Heart left ventricle (tissue), 16 donors: ENCODE results near the gene NPHS1. TPM values are rescaled to one million over a fixed set of nuclear protein-coding genes. Genes with fewer than 3 reads are reported as not detected.
A peak's percentile ranks its signal among the peaks of the same experiment; 100 is the strongest.

Experiments
- ATAC-seq, 4 donors: fragments of 200-7000 bp; cut with Tn5 transposase; one replicate each; pipeline ENCODE4 v1.9.1; 2020 to 2022; ENCODE audit warnings: moderate library complexity in 4 of 4, mild to moderate bottlenecking in 3 of 4, moderate number of reproducible peaks in 1 of 4
- DNase-seq, 5 donors: peaks; one replicate each; pipeline ENCODE4 v3.0.0-alpha.2; 2020
- H3K27ac ChIP-seq, 12 donors: fragments of 200-600 bp; sonication (generic) in 4 of 12; one replicate each; pipeline versions ENCODE4 v1.5.0 to v1.8.0; 2016 to 2022; ENCODE audit warnings: mild to moderate bottlenecking in 2 of 12
- H3K27me3 ChIP-seq, 9 donors: fragments of 200-600 bp; sonication (generic) in 2 of 9; one replicate each; pipeline versions ENCODE4 v1.5.1 to v1.8.0; 2016 to 2022; ENCODE audit warnings: mild to moderate bottlenecking in 3 of 9
- H3K36me3 ChIP-seq, 9 donors: fragments of 200-600 bp; sonication (generic) in 2 of 9; one replicate each; pipeline versions ENCODE4 v1.5.0 to v1.8.0; 2018 to 2022; ENCODE audit warnings: mild to moderate bottlenecking in 2 of 9
- H3K4me1 ChIP-seq, 12 donors: fragments of 200-600 bp; sonication (generic) in 4 of 12; one replicate each; pipeline versions ENCODE4 v1.5.0 to v1.8.0; 2016 to 2022; ENCODE audit warnings: mild to moderate bottlenecking in 3 of 12
- H3K4me3 ChIP-seq, 12 donors: fragments of 200-600 bp; sonication (generic) in 4 of 12; one replicate each; pipeline versions ENCODE4 v1.5.0 to v1.8.0; 2017 to 2022; ENCODE audit warnings: mild to moderate bottlenecking in 9 of 12, moderate library complexity in 4 of 12
- H3K9me3 ChIP-seq, 12 donors: fragments of 200-600 bp; sonication (generic) in 4 of 12; one replicate each; pipeline versions ENCODE4 v1.5.0 to v1.8.0; 2016 to 2022; ENCODE audit warnings: mild to moderate bottlenecking in 1 of 12
- POLR2A ChIP-seq, 2 donors: fragments of 450-650 bp; IDR thresholded peaks; one replicate each; pipeline ENCODE4 v1.6.1; 2017; ENCODE audit warnings: antibody characterized with exemption in 2 of 2, mild to moderate bottlenecking in 2 of 2, moderate library complexity in 2 of 2
- WGBS, 4 donors: extraction: QIAGEN DNeasy Blood & Tissue Kit in 2 of 4; methylation state at CpG; one replicate each; pipeline versions ENCODE4 v1.1.5 to v1.1.7; 2013 to 2018; 5-methylcytosine and 5-hydroxymethylcytosine counted together
- intact Hi-C, 10 donors: fragments of 100-400 bp; cut with DNase I; formaldehyde crosslinking; loops; one replicate each; pipeline versions ENCODE4 v1.11.1 to v1.14.2; 2022
- polyA plus RNA-seq, 2 donors: library from polyadenylated mRNA; stranded (reverse); fragments of 200-250 nt; gene quantifications; one replicate each; pipeline ENCODE4 v1.2.3, GENCODE V29; 2013
- total RNA-seq, 9 donors: library from RNA; depleted of rRNA in 2 of 9; stranded (reverse); fragments of >200 nt in 2 of 9; fragmentation: NEBNext Ultra II Directional in 3 of 9; extraction: Animal tissue kit (Norgen Biotek cat#: 25700) in 3 of 9; gene quantifications; one replicate each; pipeline versions ENCODE4 v1.1.0 to v1.2.4, GENCODE V29; 2016 to 2023
- TF ChIP-seq, protein P1 (sequence below), 12 donors: fragments of 200-600 bp; sonication (generic) in 4 of 12; IDR thresholded peaks; one replicate each; pipeline versions ENCODE4 v1.5.0 to v1.8.0; 2018 to 2022; ENCODE audit warnings: antibody characterized with exemption in 12 of 12, mild to moderate bottlenecking in 5 of 12
- donor health status: ischemic (EF 13 %, LVEDD 7.1; RV severe dilation, severe dysfunction).
- donor health status: healthy with polysubstance abuse.
- donor health status: DM: no; HTN: yes; CAD: no.
- donor health status: DM: no; HTN: no; CAD: no.
- donor health status: ischemic (EF 25% LVEDD 6.9; RV normal size, moderate dysfunction).
- donor health status: ischemic (EF 25% LVEDD 5.7; RV mildly dilated, moderate dysfunction).
- donor health status: healthy.
- donor health status: DM: yes; HTN: yes; CAD: no.
- donor health status: ischemic (EF 35%, LVEDD 5.7; RV mildly dilated, moderate dysfunction).
- donor health status: nonischemic (EF 11% LVEDD 7.7; RV severe dilation, severe dysfunction).
- donor health status: DM: yes; HTN: yes; CAD: no.
- donor health status: PGD.
- donor health status: ischemic (EF 29% LVEDD 5.4; RV normal size, mild dysfunction).
- donor health status: nonischemic (EF 23%, LVEDD 6.1; RV moderate dilation, normal function).

NPHS1 gene
- total and polyA plus RNA-seq, 11 donors: 1.0 TPM; not detected in 10

DNA sequence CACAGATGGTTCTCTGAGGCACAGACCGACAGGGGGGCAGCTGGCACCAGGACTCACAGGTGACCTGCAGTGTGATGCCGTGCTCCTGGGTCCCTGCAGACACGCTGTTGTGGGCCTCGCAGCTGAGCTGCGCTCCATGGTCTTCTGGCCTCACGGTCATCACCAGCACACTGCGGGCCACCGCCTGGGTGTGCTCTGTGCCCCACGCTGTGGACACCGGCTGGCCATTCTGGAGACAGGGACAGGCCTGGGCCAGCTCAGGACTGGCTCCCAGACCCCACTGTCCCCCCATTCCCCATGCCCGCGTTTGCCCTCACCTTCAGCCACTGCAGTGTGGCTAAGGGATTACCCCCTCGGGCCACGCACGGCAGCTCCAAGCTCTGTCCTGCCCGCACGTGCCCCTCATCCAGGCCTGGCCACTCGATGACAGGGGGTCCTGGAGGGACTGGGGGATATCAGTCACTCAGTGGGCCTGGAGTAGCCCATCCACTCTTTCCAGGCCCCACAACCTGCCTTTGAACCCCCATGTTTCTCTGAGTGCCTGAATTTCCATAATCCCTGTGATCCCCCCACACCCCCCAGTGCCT is 3.3 kb downstream of the NPHS1 start:
- Histone ChIP-seq H3K36me3 (no peaks in the 10 kb centered on the region), H3K27ac (no peak overlapping the region), H3K4me1 (peaks cover 0 to 17% (median 7%) of the 10 kb centered on the region in 12 donors), H3K9me3 (no peaks in the 10 kb centered on the region), H3K4me3 (no peak overlapping the region), H3K27me3 (peaks cover 31 to 97% (median 68%) of the 10 kb centered on the region in 9 donors)
- intact Hi-C loops: no loop called here
- TF ChIP-seq POLR2A (IDR thresholded peaks at IDR 0.05): no peak
- TF ChIP-seq, protein P1, sequence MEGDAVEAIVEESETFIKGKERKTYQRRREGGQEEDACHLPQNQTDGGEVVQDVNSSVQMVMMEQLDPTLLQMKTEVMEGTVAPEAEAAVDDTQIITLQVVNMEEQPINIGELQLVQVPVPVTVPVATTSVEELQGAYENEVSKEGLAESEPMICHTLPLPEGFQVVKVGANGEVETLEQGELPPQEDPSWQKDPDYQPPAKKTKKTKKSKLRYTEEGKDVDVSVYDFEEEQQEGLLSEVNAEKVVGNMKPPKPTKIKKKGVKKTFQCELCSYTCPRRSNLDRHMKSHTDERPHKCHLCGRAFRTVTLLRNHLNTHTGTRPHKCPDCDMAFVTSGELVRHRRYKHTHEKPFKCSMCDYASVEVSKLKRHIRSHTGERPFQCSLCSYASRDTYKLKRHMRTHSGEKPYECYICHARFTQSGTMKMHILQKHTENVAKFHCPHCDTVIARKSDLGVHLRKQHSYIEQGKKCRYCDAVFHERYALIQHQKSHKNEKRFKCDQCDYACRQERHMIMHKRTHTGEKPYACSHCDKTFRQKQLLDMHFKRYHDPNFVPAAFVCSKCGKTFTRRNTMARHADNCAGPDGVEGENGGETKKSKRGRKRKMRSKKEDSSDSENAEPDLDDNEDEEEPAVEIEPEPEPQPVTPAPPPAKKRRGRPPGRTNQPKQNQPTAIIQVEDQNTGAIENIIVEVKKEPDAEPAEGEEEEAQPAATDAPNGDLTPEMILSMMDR (IDR thresholded peaks at IDR 0.05): no peak
- 89 to 91% (median 89%) methylated on average over 14 to 18 of the region's 18 CpGs for WGBS, 4 donors
- DNase-seq (no peak), ATAC-seq (no peak)

DNA sequence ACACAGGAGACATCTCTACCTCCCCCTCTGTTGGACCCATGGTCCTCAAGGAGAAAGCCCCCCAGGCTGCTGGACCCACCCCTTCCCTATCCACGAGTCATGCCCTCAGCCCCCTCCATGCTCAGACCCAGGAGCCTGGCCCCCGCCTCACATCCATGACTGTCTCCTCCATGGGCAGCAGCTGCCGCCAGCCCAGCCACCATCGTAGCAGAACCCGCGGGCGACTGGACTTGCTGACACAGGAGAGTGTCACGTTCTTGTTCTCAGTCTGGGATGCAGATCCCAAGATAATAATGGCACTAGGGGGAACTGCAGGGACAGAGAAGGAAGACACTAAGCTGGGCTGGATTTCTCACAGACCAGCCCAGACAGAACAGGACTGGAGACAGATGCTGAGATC is 3.8 kb downstream of the NPHS1 start:
- no peak for TF ChIP-seq POLR2A (IDR thresholded peaks at IDR 0.05)
- TF ChIP-seq, protein P1 (IDR thresholded peaks at IDR 0.05): no peak
- no peak for ATAC-seq
- intact Hi-C loops: no loop called here
- H3K9me3 ChIP-seq: no peaks in the 10 kb centered on the region
- no peak for DNase-seq
- H3K27me3 ChIP-seq: peaks cover 35 to 97% (median 74%) of the 10 kb centered on the region in 9 donors
- no peaks in the 10 kb centered on the region for H3K36me3 ChIP-seq
- H3K4me3 ChIP-seq: no peak overlapping the region
- H3K4me1 ChIP-seq: peaks cover 0 to 21% (median 7%) of the 10 kb centered on the region in 12 donors
- WGBS, 4 donors: 59 to 76% (median 72%) methylated on average over 3 to 8 of the region's 8 CpGs
- H3K27ac ChIP-seq: no peak overlapping the region

DNA sequence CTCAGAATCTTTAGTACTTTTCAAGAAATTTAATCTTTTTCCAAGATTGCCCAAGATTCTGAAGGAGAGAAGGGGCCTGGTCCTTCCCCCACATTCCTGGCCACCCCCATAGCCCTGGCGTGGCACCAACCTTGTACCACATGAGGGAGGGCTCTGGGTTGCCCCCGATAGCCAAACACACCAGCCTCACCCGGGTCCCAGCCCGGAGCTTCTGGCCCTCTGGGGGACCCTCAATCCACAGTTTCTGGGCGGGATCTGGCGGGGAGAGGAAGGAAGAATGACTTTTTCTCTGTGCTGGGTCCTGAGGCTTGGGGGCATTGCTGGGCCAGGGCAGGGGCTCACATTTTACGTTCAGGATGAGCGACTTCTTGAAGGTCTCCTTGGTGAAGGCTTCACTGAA is 4.4 kb downstream of the NPHS1 start:
- Histone ChIP-seq H3K9me3 (no peaks in the 10 kb centered on the region), H3K27me3 (peaks cover 35 to 97% (median 79%) of the 10 kb centered on the region in 9 donors), H3K4me3 (no peak overlapping the region), H3K4me1 (peaks cover 0 to 21% (median 7%) of the 10 kb centered on the region in 12 donors), H3K27ac (no peak overlapping the region), H3K36me3 (no peaks in the 10 kb centered on the region)
- ATAC-seq (no peak), DNase-seq (no peak)
- WGBS, 4 donors: 75 to 92% (median 87%) methylated on average over 8 of the region's 8 CpGs
- TF ChIP-seq, protein P1 (IDR thresholded peaks at IDR 0.05): no peak
- TF ChIP-seq POLR2A (IDR thresholded peaks at IDR 0.05): no peak
- intact Hi-C loops: no loop called here

DNA sequence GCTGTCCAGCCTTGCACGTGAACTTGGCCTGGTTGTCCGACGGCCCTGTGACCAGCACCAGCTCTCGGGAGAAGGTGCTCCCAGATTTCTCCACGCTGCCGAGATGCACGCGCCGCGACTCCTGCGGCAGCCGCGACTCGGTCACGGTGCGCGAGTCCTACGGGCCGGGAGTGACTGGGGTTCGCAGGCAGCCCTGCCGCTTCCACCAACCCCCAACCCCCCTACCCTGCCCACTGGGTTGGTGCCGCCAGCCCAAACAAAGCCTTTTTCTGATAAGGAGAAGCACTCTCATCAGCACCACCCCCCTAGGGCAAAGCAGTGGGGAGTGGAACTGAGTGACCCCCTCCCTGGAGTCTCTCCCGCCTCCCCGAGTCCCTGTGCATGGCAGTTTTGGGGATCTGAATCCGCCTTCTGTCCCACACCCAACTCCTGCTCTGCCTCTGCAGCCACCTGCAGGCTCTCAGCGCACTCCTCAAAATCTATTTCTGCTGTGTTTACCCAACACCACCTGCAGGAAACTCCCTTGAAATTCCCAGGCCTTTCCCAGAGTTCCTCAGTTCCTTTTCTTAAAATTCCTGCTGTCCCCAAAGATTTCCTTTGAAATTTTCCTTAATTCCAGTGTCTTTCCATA is 6.2 kb downstream of the NPHS1 start:
- H3K4me3 ChIP-seq: peak overlapping the region in 3 of 12 donors; percentile 25 to 34 (median 34)
- H3K4me1 ChIP-seq: peaks cover 0 to 21% (median 7%) of the 10 kb centered on the region in 12 donors
- no peaks in the 10 kb centered on the region for H3K36me3 ChIP-seq
- H3K27me3 ChIP-seq: peaks cover 33 to 92% (median 75%) of the 10 kb centered on the region in 9 donors
- ATAC-seq (no peak), DNase-seq (no peak)
- H3K9me3 ChIP-seq: no peaks in the 10 kb centered on the region
- no peak for TF ChIP-seq POLR2A (IDR thresholded peaks at IDR 0.05)
- TF ChIP-seq, protein P1 (IDR thresholded peaks at IDR 0.05): no peak
- intact Hi-C loops: no loop called here
- H3K27ac ChIP-seq: no peak overlapping the region
- WGBS, 4 donors: 3 to 7% (median 4%) methylated on average over 4 to 26 of the region's 26 CpGs
